ENCODE measurements around the gene RELN. TPM values are rescaled to one million over a fixed set of nuclear protein-coding genes. Genes with fewer than 3 reads are reported as not detected.
A peak's percentile ranks its signal among the peaks of the same experiment; 100 is the strongest.

Gene RELN
- total and polyA plus RNA-seq, 9 of the 15 experiments (the other 6 are each of a cell fraction or from before 2014, with no cell fraction given), result 12.9 to 43.2 (median 18.1) TPM

DNA sequence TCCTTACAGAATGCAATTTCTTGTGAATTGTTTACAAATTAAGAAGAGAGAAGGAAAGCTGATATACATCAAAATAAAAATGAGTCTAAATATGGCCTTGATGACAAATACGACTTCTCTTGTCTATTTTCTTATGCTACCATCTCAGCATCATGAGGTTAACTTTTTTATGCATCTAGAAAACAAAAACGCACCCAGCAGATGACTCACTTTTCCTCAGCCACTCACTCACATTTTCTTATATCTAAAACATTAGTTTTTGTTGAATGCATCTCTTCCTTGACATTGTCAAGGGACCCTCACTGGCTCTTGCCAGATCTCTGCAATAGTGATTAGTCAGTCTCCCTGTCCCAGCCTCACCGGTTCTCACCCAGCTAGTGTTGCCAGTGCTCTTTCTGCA, 287.0 kb downstream of the RELN start:
- Histone ChIP-seq H3K9me1 (ENCODE audit: control insufficient read depth, insufficient read depth, low read length) (no peaks in the 10 kb centered on the region), H3K27me3 (ENCODE audit: control insufficient read depth in 2 of 2, insufficient read depth in 2 of 2, low read length in 2 of 2) (no peaks in the 10 kb centered on the region), H3K9ac (ENCODE audit: insufficient read depth in 1 of 2, low read depth in 2 of 2, low read length in 2 of 2) (no peak overlapping the region), H3K79me2 (ENCODE audit: control insufficient read depth, insufficient read depth, low read length) (no peaks in the 10 kb centered on the region), H3K9me3 (replicated peaks; ENCODE audit: control insufficient read depth, insufficient read depth, low read depth, low read length) (no peaks in the 10 kb centered on the region), H3K4me2 (ENCODE audit: insufficient read depth, low read length) (no peak overlapping the region), H2AFZ (ENCODE audit: low read depth, low read length) (no peak overlapping the region), H3K4me3 (no peak overlapping the region), H4K20me1 (replicated peaks; ENCODE audit: control insufficient read depth, insufficient read depth, low read length) (no peaks in the 10 kb centered on the region), H3K4me1 (replicated peaks in 1 of 2; ENCODE audit: control insufficient read depth in 2 of 2, insufficient read depth in 2 of 2, low read length in 2 of 2) (no peaks in the 10 kb centered on the region), H3K36me3 (ENCODE audit: control insufficient read depth, insufficient read depth, low read length) (peaks cover 3% of the 10 kb centered on the region; the same call in 2 of the 3 replicates), H3K27ac (ENCODE audit: extremely low read depth, low read depth, low read length) (no peak overlapping the region)
- BruUV-seq (replicated peaks), result no TSS peak
- no peak for DNase-seq (ENCODE audit: extremely low read depth in 1 of 4, low spot score in 3 of 4)
- TF ChIP-seq ZC3H11A (IDR thresholded peaks at IDR 0.05; ENCODE audit: low read depth, low read length), result no peak
- TF ChIP-seq ZNF41 (CRISPR knock-in tag; conservative IDR thresholded peaks at IDR 0.05), result no peak
- no peak for TF ChIP-seq NELFE (IDR thresholded peaks at IDR 0.05; ENCODE audit: insufficient read depth, insufficient read length)
- no peak for TF ChIP-seq GABPB1 (CRISPR knock-in tag; IDR thresholded peaks at IDR 0.05)
- in situ Hi-C loops (cut with MboI), result no loop called here
- ChIA-PET POLR2A (interaction anchor here (0.6 to 1.2 kb wide), 3 partner anchors 11 to 1241 kb away, joined by 3 to 4 read pairs (median 3); no protein-coding TSS in a partner anchor), CTCF (ENCODE audit: low intra/inter-chr PET ratio) (no interaction called here)
- intact Hi-C loops (cut with micrococcal nuclease), result no loop called here
- no peak for FAIRE-seq
- ATAC-seq, result peak; percentile 33; the same call in 2 of the 3 replicates
- WGBS (ENCODE audit: insufficient coverage, low coverage, missing lambda C conversion rate), result 37% methylated on average over 3 of the region's 3 CpGs

DNA sequence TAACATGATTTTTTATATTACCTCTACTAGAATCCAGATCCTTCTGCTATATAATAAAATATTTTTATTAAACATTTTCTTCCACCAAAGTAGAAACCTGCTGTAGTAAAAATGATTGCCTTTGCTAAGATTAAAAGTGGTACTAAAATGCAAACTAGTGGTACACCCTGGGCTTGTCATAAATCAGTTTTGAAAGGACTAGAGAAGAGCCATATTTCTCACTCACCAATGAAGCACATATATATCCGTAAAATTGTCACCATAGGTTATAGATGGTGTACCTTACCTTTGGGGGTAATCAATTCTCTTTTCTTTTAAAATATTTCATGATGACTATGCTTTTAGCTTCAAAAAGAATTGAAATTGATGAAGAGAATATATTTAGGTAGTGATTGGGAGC, 290.4 kb downstream of the RELN start:
- Histone ChIP-seq H3K27ac (ENCODE audit: extremely low read depth, low read depth, low read length) (no peak overlapping the region), H4K20me1 (replicated peaks; ENCODE audit: control insufficient read depth, insufficient read depth, low read length) (no peaks in the 10 kb centered on the region), H3K9me1 (ENCODE audit: control insufficient read depth, insufficient read depth, low read length) (no peaks in the 10 kb centered on the region), H3K4me1 (replicated peaks in 1 of 2; ENCODE audit: control insufficient read depth in 2 of 2, insufficient read depth in 2 of 2, low read length in 2 of 2) (no peaks in the 10 kb centered on the region), H3K36me3 (ENCODE audit: control insufficient read depth, insufficient read depth, low read length) (peaks cover 17% of the 10 kb centered on the region), H3K4me2 (ENCODE audit: insufficient read depth, low read length) (no peak overlapping the region), H2AFZ (ENCODE audit: low read depth, low read length) (no peak overlapping the region), H3K79me2 (ENCODE audit: control insufficient read depth, insufficient read depth, low read length) (no peaks in the 10 kb centered on the region), H3K4me3 (no peak overlapping the region), H3K27me3 (ENCODE audit: control insufficient read depth in 2 of 2, insufficient read depth in 2 of 2, low read length in 2 of 2) (no peaks in the 10 kb centered on the region), H3K9me3 (replicated peaks; ENCODE audit: control insufficient read depth, insufficient read depth, low read depth, low read length) (no peaks in the 10 kb centered on the region), H3K9ac (ENCODE audit: insufficient read depth in 1 of 2, low read depth in 2 of 2, low read length in 2 of 2) (no peak overlapping the region)
- no TSS peak for BruUV-seq (replicated peaks)
- in situ Hi-C loops (cut with MboI), result no loop called here
- ChIA-PET CTCF (ENCODE audit: low intra/inter-chr PET ratio) (no interaction called here), POLR2A (no interaction called here)
- TF ChIP-seq PRMT5 (CRISPR knock-in tag; IDR thresholded peaks at IDR 0.05), result no peak
- TF ChIP-seq, protein P1, sequence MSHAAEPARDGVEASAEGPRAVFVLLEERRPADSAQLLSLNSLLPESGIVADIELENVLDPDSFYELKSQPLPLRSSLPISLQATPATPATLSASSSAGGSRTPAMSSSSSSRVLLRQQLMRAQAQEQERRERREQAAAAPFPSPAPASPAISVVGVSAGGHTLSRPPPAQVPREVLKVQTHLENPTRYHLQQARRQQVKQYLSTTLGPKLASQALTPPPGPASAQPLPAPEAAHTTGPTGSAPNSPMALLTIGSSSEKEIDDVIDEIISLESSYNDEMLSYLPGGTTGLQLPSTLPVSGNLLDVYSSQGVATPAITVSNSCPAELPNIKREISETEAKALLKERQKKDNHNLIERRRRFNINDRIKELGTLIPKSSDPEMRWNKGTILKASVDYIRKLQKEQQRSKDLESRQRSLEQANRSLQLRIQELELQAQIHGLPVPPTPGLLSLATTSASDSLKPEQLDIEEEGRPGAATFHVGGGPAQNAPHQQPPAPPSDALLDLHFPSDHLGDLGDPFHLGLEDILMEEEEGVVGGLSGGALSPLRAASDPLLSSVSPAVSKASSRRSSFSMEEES (CRISPR knock-in tag; IDR thresholded peaks at IDR 0.05), result no peak
- DNase-seq (ENCODE audit: extremely low read depth in 1 of 4, low spot score in 3 of 4) (no peak), FAIRE-seq (no peak), ATAC-seq (no peak)
- intact Hi-C loops (cut with micrococcal nuclease), result no loop called here
- 69% methylated on average over 1 of the region's 1 CpG for WGBS (ENCODE audit: insufficient coverage, low coverage, missing lambda C conversion rate)
